Breast epithelium (tissue), 4 donors: ENCODE data around the gene PLD5. TPM values are rescaled to one million over a fixed set of nuclear protein-coding genes. Genes with fewer than 3 reads are reported as not detected.

ENCODE experiments used
- DNase-seq, 2 donors: peaks; one replicate each; pipeline ENCODE4 v3.0.0-alpha.2; 2019; ENCODE audit warnings: low spot score in 2 of 2
- H3K27ac ChIP-seq, 2 donors: fragments of 200-600 bp; sonication (generic) in 1 of 2; one replicate each; pipeline ENCODE4 v1.5.1; 2016 to 2019; ENCODE audit warnings: mild to moderate bottlenecking in 1 of 2
- H3K27me3 ChIP-seq, 2 donors: fragments of 200-600 bp; sonication (generic) in 1 of 2; one replicate each; pipeline versions ENCODE4 v1.5.1 to v1.6.0; 2017 to 2019; ENCODE audit warnings: control low read depth in 1 of 2, mild to moderate bottlenecking in 1 of 2
- H3K36me3 ChIP-seq: fragments of 200-600 bp; one replicate; pipeline ENCODE4 v1.5.1; 2019
- H3K4me1 ChIP-seq, 2 donors: fragments of 200-600 bp; sonication (generic); one replicate each; pipeline ENCODE4 v1.5.1; 2016 to 2019; ENCODE audit warnings: control low read depth in 1 of 2
- H3K4me3 ChIP-seq, 3 donors: fragments of 200-600 bp; sonication (generic); 1 replicate in 2 of 3; 2 replicates in 1 of 3; pipeline ENCODE4 v1.5.1; 2016 to 2019; ENCODE audit warnings: mild to moderate bottlenecking in 3 of 3, moderate library complexity in 2 of 3
- H3K9me3 ChIP-seq, 2 donors: fragments of 200-600 bp; sonication (generic) in 1 of 2; one replicate each; pipeline ENCODE4 v1.5.1; 2016 to 2019; ENCODE audit warnings: control low read depth in 1 of 2
- POLR2A ChIP-seq: fragments of 450-650 bp; IDR thresholded peaks from one replicate; pipeline ENCODE4 v1.6.1; 2016; ENCODE audit warnings: antibody characterized with exemption, mild to moderate bottlenecking, moderate library complexity
- POLR2AphosphoS5 ChIP-seq, 3 donors: sonication (generic); formaldehyde crosslinking; IDR thresholded peaks; one replicate each; pipeline ENCODE4 v1.6.1; 2017; ENCODE audit warnings: antibody characterized with exemption in 3 of 3
- intact Hi-C: fragments of 100-400 bp; cut with DNase I; formaldehyde crosslinking; loops from one replicate; pipeline ENCODE4 v1.15.1; 2023; ENCODE audit warnings: low total_unique reads
- total RNA-seq, 3 donors: library from RNA; depleted of rRNA; stranded (reverse); fragments of >200 nt; gene quantifications; one replicate each; pipeline ENCODE4 v1.1.0, GENCODE V29; 2016
- TF ChIP-seq, protein P1 (sequence below), 3 donors: fragments of 450-650 bp; IDR thresholded peaks; one replicate each; pipeline ENCODE4 v1.5.1; 2016 to 2017; ENCODE audit warnings: antibody characterized with exemption in 3 of 3, mild to moderate bottlenecking in 3 of 3, moderate library complexity in 3 of 3

The PLD5 gene
- total RNA-seq, 3 donors from 2014 or later, result 0.32 to 0.98 (median 0.44) TPM

- no peak overlapping the region for H3K27ac ChIP-seq
- intact Hi-C loops, result no loop called here
- H3K36me3 ChIP-seq, result no peaks in the 10 kb centered on the region
- H3K4me3 ChIP-seq, result no peak overlapping the region
- DNase-seq, result no peak
- H3K27me3 ChIP-seq, result no peaks in the 10 kb centered on the region
- no peaks in the 10 kb centered on the region for H3K9me3 ChIP-seq
- H3K4me1 ChIP-seq, result no peaks in the 10 kb centered on the region
- TF ChIP-seq POLR2A, result no peak
- no peak for TF ChIP-seq POLR2AphosphoS5 (IDR thresholded peaks at IDR 0.05)
- TF ChIP-seq, protein P1, sequence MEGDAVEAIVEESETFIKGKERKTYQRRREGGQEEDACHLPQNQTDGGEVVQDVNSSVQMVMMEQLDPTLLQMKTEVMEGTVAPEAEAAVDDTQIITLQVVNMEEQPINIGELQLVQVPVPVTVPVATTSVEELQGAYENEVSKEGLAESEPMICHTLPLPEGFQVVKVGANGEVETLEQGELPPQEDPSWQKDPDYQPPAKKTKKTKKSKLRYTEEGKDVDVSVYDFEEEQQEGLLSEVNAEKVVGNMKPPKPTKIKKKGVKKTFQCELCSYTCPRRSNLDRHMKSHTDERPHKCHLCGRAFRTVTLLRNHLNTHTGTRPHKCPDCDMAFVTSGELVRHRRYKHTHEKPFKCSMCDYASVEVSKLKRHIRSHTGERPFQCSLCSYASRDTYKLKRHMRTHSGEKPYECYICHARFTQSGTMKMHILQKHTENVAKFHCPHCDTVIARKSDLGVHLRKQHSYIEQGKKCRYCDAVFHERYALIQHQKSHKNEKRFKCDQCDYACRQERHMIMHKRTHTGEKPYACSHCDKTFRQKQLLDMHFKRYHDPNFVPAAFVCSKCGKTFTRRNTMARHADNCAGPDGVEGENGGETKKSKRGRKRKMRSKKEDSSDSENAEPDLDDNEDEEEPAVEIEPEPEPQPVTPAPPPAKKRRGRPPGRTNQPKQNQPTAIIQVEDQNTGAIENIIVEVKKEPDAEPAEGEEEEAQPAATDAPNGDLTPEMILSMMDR (IDR thresholded peaks at IDR 0.05), result no peak
Observed at GRCh38 chr1:242542271-242542670, 17.8 kb upstream of the PLD5 start.

GRCh38 chr1:242535986-242536385 lies 11.5 kb upstream of the PLD5 start:
- DNase-seq, result peak in 1 of 2 donors; percentile 26
- TF ChIP-seq POLR2A (no peak), POLR2AphosphoS5 (IDR thresholded peaks at IDR 0.05) (no peak)
- TF ChIP-seq, protein P1 (IDR thresholded peaks at IDR 0.05), result no peak
- H3K27ac ChIP-seq, result peak overlapping the region in 1 of 2 donors; percentile 25
- H3K4me3 ChIP-seq, result no peak overlapping the region
- H3K27me3 ChIP-seq, result no peaks in the 10 kb centered on the region
- H3K9me3 ChIP-seq, result no peaks in the 10 kb centered on the region
- no peaks in the 10 kb centered on the region for H3K4me1 ChIP-seq
- no peaks in the 10 kb centered on the region for H3K36me3 ChIP-seq
- intact Hi-C loops, result no loop called here

- H3K27me3 ChIP-seq, result no peaks in the 10 kb centered on the region
- H3K4me1 ChIP-seq, result no peaks in the 10 kb centered on the region
- no peak overlapping the region for H3K27ac ChIP-seq
- H3K9me3 ChIP-seq, result no peaks in the 10 kb centered on the region
- no peak overlapping the region for H3K4me3 ChIP-seq
- intact Hi-C loops, result no loop called here
- no peaks in the 10 kb centered on the region for H3K36me3 ChIP-seq
- TF ChIP-seq POLR2A, result no peak
- TF ChIP-seq, protein P1 (IDR thresholded peaks at IDR 0.05), result no peak
- no peak for TF ChIP-seq POLR2AphosphoS5 (IDR thresholded peaks at IDR 0.05)
- no peak for DNase-seq
Observed at GRCh38 chr1:242534753-242535152, 10.3 kb upstream of the PLD5 start.

GRCh38 chr1:242530761-242531160 lies 6.3 kb upstream of the PLD5 start:
- intact Hi-C loops, result no loop called here
- H3K27me3 ChIP-seq, result peaks cover 0 to 11% of the 10 kb centered on the region in 2 donors
- H3K4me3 ChIP-seq, result no peak overlapping the region
- TF ChIP-seq, protein P1 (IDR thresholded peaks at IDR 0.05), result no peak
- no peak for DNase-seq
- no peaks in the 10 kb centered on the region for H3K4me1 ChIP-seq
- H3K27ac ChIP-seq, result no peak overlapping the region
- no peaks in the 10 kb centered on the region for H3K36me3 ChIP-seq
- H3K9me3 ChIP-seq, result no peaks in the 10 kb centered on the region

DNA sequence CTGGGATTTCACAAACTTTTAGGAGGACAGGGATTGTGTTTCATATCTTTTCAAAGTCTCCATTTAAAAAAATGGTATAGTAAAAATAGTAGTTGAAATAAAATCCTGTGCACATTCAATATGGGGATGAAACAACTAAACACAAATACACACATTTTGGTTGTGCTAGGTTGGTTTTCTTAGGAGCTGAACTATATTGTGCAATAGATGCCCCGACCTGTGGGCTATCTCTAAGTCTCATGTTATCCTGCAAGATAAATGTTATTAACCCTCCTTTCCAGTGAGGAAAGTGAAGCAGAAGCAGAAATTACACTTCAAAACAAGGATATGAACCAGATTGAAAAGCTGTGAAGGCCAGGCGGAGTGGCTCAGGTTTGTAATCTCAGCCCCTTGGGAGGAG lies 1.3 kb upstream of the PLD5 start:
- Histone ChIP-seq H3K36me3 (no peaks in the 10 kb centered on the region), H3K27ac (no peak overlapping the region), H3K27me3 (peaks cover 0 to 45% of the 10 kb centered on the region in 2 donors), H3K4me3 (no peak overlapping the region), H3K4me1 (peaks cover 0 to 9% of the 10 kb centered on the region in 2 donors), H3K9me3 (no peaks in the 10 kb centered on the region)
- TF ChIP-seq POLR2AphosphoS5 (IDR thresholded peaks at IDR 0.05) (no peak), POLR2A (no peak)
- TF ChIP-seq, protein P1 (IDR thresholded peaks at IDR 0.05), result no peak
- DNase-seq, result no peak
- intact Hi-C loops, result no loop called here
